ENCODE results near the gene RELL1. TPM values are rescaled to one million over a fixed set of nuclear protein-coding genes. Genes with fewer than 3 reads are reported as not detected.

Gene RELL1
- total RNA-seq, 1 donor from 2014 or later, result 23.1 TPM

DNA sequence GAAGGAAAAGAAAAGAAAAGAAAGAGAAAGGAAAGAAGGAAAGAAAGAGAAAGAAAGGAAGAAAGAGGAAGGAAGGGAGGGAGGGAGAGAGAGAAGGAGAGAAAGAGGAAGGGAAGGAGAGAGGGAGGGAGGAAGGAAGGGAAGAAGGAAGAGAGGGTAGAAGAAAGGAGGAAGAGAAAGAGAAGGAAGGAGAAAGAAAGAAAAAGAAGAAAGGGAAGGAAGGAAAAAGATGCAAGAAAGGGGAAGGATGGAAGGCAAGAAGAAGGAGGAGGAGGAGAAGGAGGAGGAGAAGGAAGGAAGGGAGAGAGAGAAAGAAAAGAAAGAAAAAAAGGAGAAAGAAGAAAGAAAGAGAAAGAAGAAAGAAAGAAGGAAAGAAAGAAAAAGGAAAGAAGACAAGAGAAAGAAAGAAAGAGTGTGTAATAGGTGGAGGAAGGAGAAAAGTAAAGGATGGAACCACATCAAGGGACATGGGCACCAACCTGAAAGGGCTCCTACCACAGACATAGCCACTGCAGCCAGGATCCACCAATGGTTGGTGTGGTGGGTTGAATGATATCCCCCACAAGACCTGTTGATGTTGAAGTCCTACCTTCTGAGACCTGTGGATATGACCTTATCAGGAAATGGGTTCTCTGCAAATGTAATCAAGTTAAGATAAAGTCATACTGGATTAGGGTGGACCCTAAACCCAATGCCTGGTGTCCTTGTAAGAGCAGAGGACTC, 80.2 kb downstream of the RELL1 start:
- no peak for FAIRE-seq
- no peak for DNase-seq (ENCODE audit: low read depth)
- no peak overlapping the region for H3K4me3 Mint-ChIP-seq (ENCODE audit: unreplicated experiment)
- TF ChIP-seq, protein P1, sequence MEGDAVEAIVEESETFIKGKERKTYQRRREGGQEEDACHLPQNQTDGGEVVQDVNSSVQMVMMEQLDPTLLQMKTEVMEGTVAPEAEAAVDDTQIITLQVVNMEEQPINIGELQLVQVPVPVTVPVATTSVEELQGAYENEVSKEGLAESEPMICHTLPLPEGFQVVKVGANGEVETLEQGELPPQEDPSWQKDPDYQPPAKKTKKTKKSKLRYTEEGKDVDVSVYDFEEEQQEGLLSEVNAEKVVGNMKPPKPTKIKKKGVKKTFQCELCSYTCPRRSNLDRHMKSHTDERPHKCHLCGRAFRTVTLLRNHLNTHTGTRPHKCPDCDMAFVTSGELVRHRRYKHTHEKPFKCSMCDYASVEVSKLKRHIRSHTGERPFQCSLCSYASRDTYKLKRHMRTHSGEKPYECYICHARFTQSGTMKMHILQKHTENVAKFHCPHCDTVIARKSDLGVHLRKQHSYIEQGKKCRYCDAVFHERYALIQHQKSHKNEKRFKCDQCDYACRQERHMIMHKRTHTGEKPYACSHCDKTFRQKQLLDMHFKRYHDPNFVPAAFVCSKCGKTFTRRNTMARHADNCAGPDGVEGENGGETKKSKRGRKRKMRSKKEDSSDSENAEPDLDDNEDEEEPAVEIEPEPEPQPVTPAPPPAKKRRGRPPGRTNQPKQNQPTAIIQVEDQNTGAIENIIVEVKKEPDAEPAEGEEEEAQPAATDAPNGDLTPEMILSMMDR (IDR thresholded peaks at IDR 0.05; ENCODE audit: insufficient read depth, low read depth, low read length), result no peak
- no peak for TF ChIP-seq EZH2 (IDR thresholded peaks at IDR 0.05; ENCODE audit: insufficient read depth, low read length)
- peaks cover 12% of the 10 kb centered on the region for H3K4me1 Mint-ChIP-seq (ENCODE audit: low read depth, unreplicated experiment)
- no peaks in the 10 kb centered on the region for H4K20me1 ChIP-seq (ENCODE audit: insufficient read depth, low read length)
- H3K9me3 Mint-ChIP-seq (ENCODE audit: unreplicated experiment), result peaks cover 7% of the 10 kb centered on the region
- no peak overlapping the region for H2AFZ ChIP-seq (ENCODE audit: low read depth, low read length)
- no peak overlapping the region for H3K4me2 ChIP-seq (ENCODE audit: low read length)
- H3K27ac Mint-ChIP-seq (ENCODE audit: unreplicated experiment), result no peak overlapping the region
- H3K9ac ChIP-seq (ENCODE audit: low read length), result no peak overlapping the region
- no peaks in the 10 kb centered on the region for H3K79me2 ChIP-seq (ENCODE audit: insufficient read depth, low read length)
- no peak overlapping the region for H3K27ac ChIP-seq (ENCODE audit: low read depth, low read length)
- H3K9me3 ChIP-seq (ENCODE audit: insufficient read depth, low read depth, low read length), result no peaks in the 10 kb centered on the region
- no peak overlapping the region for H3K4me3 ChIP-seq (ENCODE audit: insufficient read depth, low read depth, low read length)
- no peaks in the 10 kb centered on the region for H3K27me3 Mint-ChIP-seq (ENCODE audit: low read depth, unreplicated experiment)
- no peaks in the 10 kb centered on the region for H3K27me3 ChIP-seq (ENCODE audit: insufficient read depth, low read length)
- no peaks in the 10 kb centered on the region for H3K4me1 ChIP-seq (ENCODE audit: insufficient read depth, low read length)
- peaks cover 9% of the 10 kb centered on the region for H3K36me3 Mint-ChIP-seq (ENCODE audit: low read depth, unreplicated experiment)
- H3K36me3 ChIP-seq (ENCODE audit: insufficient read depth, low read length), result no peaks in the 10 kb centered on the region

DNA sequence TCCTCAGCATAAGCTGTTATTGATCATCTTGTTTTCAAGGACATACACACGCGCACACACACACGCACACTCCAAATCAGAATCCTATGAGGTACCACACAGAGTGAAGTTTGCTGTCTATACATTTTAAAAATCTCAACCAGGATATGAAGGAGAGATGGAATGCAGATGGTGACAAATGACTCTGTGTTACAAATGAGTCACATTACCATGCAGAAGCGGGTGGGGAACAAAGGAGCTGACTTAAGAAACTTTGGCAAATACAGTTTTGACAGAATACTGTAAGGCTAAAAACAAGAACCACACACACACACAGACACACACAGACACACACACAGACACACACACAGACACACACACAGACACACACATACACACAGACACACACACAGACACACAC, 81.7 kb downstream of the RELL1 start:
- H3K4me3 Mint-ChIP-seq (ENCODE audit: unreplicated experiment), result no peak overlapping the region
- Histone ChIP-seq H3K27me3 (ENCODE audit: insufficient read depth, low read length) (no peaks in the 10 kb centered on the region), H3K27ac (ENCODE audit: low read depth, low read length) (no peak overlapping the region), H3K79me2 (ENCODE audit: insufficient read depth, low read length) (no peaks in the 10 kb centered on the region), H4K20me1 (ENCODE audit: insufficient read depth, low read length) (no peaks in the 10 kb centered on the region), H3K36me3 (ENCODE audit: insufficient read depth, low read length) (no peaks in the 10 kb centered on the region), H3K4me2 (ENCODE audit: low read length) (peak overlapping the region; percentile 34), H3K9ac (ENCODE audit: low read length) (no peak overlapping the region), H3K4me1 (ENCODE audit: insufficient read depth, low read length) (no peaks in the 10 kb centered on the region), H3K4me3 (ENCODE audit: insufficient read depth, low read depth, low read length) (no peak overlapping the region), H3K9me3 (ENCODE audit: insufficient read depth, low read depth, low read length) (no peaks in the 10 kb centered on the region), H2AFZ (ENCODE audit: low read depth, low read length) (no peak overlapping the region)
- peak; percentile 50 for DNase-seq (ENCODE audit: low read depth)
- H3K4me1 Mint-ChIP-seq (ENCODE audit: low read depth, unreplicated experiment), result peaks cover 12% of the 10 kb centered on the region
- no peak for FAIRE-seq
- peaks cover 7% of the 10 kb centered on the region for H3K9me3 Mint-ChIP-seq (ENCODE audit: unreplicated experiment)
- H3K27ac Mint-ChIP-seq (ENCODE audit: unreplicated experiment), result no peak overlapping the region
- no peak for TF ChIP-seq EZH2 (IDR thresholded peaks at IDR 0.05; ENCODE audit: insufficient read depth, low read length)
- TF ChIP-seq, protein P1 (IDR thresholded peaks at IDR 0.05; ENCODE audit: insufficient read depth, low read depth, low read length), result no peak
- no peaks in the 10 kb centered on the region for H3K27me3 Mint-ChIP-seq (ENCODE audit: low read depth, unreplicated experiment)
- peaks cover 8% of the 10 kb centered on the region for H3K36me3 Mint-ChIP-seq (ENCODE audit: low read depth, unreplicated experiment)

DNA sequence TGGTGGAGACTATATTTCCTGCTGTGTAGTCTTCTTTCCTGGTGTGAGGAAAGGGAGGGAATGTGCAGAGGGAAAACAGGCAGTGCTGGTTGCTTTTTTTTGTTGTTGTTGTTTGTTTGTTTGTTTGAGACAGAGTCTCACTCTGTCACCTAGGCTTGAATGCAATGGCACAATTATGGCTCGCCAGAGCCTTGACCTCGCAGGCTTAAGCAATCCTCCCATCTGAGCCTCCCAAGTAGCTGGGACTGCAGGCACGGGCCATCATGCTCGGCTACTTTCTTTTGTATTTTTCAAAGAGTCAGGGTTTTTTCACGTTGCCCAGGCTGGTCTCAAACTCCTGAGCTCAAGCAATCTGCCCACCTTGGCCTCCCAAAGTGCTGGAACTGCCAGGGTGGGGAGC, 82.5 kb downstream of the RELL1 start:
- no peaks in the 10 kb centered on the region for H3K9me3 ChIP-seq (ENCODE audit: insufficient read depth, low read depth, low read length)
- Mint-ChIP-seq H3K4me3 (ENCODE audit: unreplicated experiment) (no peak overlapping the region), H3K36me3 (ENCODE audit: low read depth, unreplicated experiment) (peaks cover 4% of the 10 kb centered on the region), H3K27me3 (ENCODE audit: low read depth, unreplicated experiment) (no peaks in the 10 kb centered on the region), H3K4me1 (ENCODE audit: low read depth, unreplicated experiment) (peaks cover 12% of the 10 kb centered on the region), H3K9me3 (ENCODE audit: unreplicated experiment) (no peaks in the 10 kb centered on the region), H3K27ac (ENCODE audit: unreplicated experiment) (no peak overlapping the region)
- H3K27ac ChIP-seq (ENCODE audit: low read depth, low read length), result no peak overlapping the region
- no peak for FAIRE-seq
- H3K27me3 ChIP-seq (ENCODE audit: insufficient read depth, low read length), result no peaks in the 10 kb centered on the region
- no peaks in the 10 kb centered on the region for H4K20me1 ChIP-seq (ENCODE audit: insufficient read depth, low read length)
- no peak overlapping the region for H2AFZ ChIP-seq (ENCODE audit: low read depth, low read length)
- no peak for DNase-seq (ENCODE audit: low read depth)
- no peaks in the 10 kb centered on the region for H3K79me2 ChIP-seq (ENCODE audit: insufficient read depth, low read length)
- H3K4me3 ChIP-seq (ENCODE audit: insufficient read depth, low read depth, low read length), result no peak overlapping the region
- H3K36me3 ChIP-seq (ENCODE audit: insufficient read depth, low read length), result no peaks in the 10 kb centered on the region
- H3K9ac ChIP-seq (ENCODE audit: low read length), result no peak overlapping the region
- H3K4me2 ChIP-seq (ENCODE audit: low read length), result no peak overlapping the region
- TF ChIP-seq EZH2 (IDR thresholded peaks at IDR 0.05; ENCODE audit: insufficient read depth, low read length), result no peak
- TF ChIP-seq, protein P1 (IDR thresholded peaks at IDR 0.05; ENCODE audit: insufficient read depth, low read depth, low read length), result no peak
- no peaks in the 10 kb centered on the region for H3K4me1 ChIP-seq (ENCODE audit: insufficient read depth, low read length)
